ENCODE data around the gene OR13J1. TPM values are rescaled to one million over a fixed set of nuclear protein-coding genes. Genes with fewer than 3 reads are reported as not detected.

The OR13J1 gene
- total RNA-seq, 1 donor from 2014 or later = not detected

DNA sequence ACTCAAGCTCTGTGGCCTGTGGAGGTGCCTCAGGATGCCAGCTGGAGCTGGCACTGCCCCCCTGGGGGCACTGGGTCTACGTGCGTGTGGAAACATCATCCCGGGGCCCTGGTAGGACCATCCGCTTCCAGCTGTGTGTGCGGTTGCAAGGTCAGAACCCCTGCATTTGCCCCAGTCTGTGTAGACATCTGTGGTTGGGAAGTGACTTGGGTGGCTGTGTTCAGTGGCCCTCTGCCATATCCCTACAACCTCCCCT lies 28.6 kb downstream of the OR13J1 start:
- ChIA-PET POLR2A (interaction anchor here (1.2 to 1.4 kb wide), 2 partner anchors 13 to 27 kb away, joined by 3 to 4 read pairs; partner anchors contain the start of genes FAM221B and HINT2), CTCF (interaction anchor here (0.8 to 2.1 kb wide), 3 partner anchors 13 to 1670 kb away, joined by 3 to 10 read pairs (median 4); partner anchors contain the start of gene TMEM8B)
- Mint-ChIP-seq H3K4me1 (peaks cover 56% of the 10 kb centered on the region), H3K36me3 (ENCODE audit: low read depth) (no peaks in the 10 kb centered on the region), H3K4me3 (no peak overlapping the region), H3K27ac (no peak overlapping the region), H3K9me3 (no peaks in the 10 kb centered on the region), H3K27me3 (no peaks in the 10 kb centered on the region)
- TF ChIP-seq, protein P1, sequence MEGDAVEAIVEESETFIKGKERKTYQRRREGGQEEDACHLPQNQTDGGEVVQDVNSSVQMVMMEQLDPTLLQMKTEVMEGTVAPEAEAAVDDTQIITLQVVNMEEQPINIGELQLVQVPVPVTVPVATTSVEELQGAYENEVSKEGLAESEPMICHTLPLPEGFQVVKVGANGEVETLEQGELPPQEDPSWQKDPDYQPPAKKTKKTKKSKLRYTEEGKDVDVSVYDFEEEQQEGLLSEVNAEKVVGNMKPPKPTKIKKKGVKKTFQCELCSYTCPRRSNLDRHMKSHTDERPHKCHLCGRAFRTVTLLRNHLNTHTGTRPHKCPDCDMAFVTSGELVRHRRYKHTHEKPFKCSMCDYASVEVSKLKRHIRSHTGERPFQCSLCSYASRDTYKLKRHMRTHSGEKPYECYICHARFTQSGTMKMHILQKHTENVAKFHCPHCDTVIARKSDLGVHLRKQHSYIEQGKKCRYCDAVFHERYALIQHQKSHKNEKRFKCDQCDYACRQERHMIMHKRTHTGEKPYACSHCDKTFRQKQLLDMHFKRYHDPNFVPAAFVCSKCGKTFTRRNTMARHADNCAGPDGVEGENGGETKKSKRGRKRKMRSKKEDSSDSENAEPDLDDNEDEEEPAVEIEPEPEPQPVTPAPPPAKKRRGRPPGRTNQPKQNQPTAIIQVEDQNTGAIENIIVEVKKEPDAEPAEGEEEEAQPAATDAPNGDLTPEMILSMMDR (IDR thresholded peaks at IDR 0.05) = no peak
- ATAC-seq (ENCODE audit: low read depth) (no peak), DNase-seq (no peak)
- intact Hi-C loops (cut with micrococcal nuclease) = no loop called here

GRCh38 chr9:35840881-35841644 lies 29.1 kb downstream of the OR13J1 start:
- Mint-ChIP-seq H3K27me3 (no peaks in the 10 kb centered on the region), H3K4me1 (peaks cover 53% of the 10 kb centered on the region), H3K36me3 (ENCODE audit: low read depth) (no peaks in the 10 kb centered on the region), H3K4me3 (no peak overlapping the region), H3K27ac (no peak overlapping the region), H3K9me3 (no peaks in the 10 kb centered on the region)
- intact Hi-C loops (cut with micrococcal nuclease) = no loop called here
- ATAC-seq (ENCODE audit: low read depth) (no peak), DNase-seq (no peak)
- ChIA-PET POLR2A (interaction anchor here (1.2 to 1.4 kb wide), 2 partner anchors 12 to 27 kb away, joined by 3 to 4 read pairs; partner anchors contain the start of genes FAM221B and HINT2), CTCF (interaction anchor here (0.8 to 6.0 kb wide), 4 partner anchors 14 to 1669 kb away, joined by 3 to 28 read pairs (median 8); no protein-coding TSS in a partner anchor)
- TF ChIP-seq, protein P1 (IDR thresholded peaks at IDR 0.05) = no peak

GRCh38 chr9:35839926-35840325 lies 30.3 kb downstream of the OR13J1 start:
- no peak overlapping the region for H3K27ac Mint-ChIP-seq
- DNase-seq = no peak
- H3K27me3 Mint-ChIP-seq = no peaks in the 10 kb centered on the region
- H3K4me1 Mint-ChIP-seq = peaks cover 50% of the 10 kb centered on the region
- ChIA-PET CTCF (interaction anchor here (1.5 to 6.0 kb wide), 2 partner anchors 14 to 42 kb away, joined by 6 to 28 read pairs; no protein-coding TSS in a partner anchor), POLR2A (interaction anchor here (0.9 kb wide), 1 partner anchor 11 kb away, joined by 4 read pairs; the partner anchor contains the start of genes FAM221B and TMEM8B)
- intact Hi-C loops (cut with micrococcal nuclease) = no loop called here
- H3K9me3 Mint-ChIP-seq = no peaks in the 10 kb centered on the region
- no peak overlapping the region for H3K4me3 Mint-ChIP-seq
- peak; percentile 51 for ATAC-seq (ENCODE audit: low read depth)
- TF ChIP-seq, protein P1 (IDR thresholded peaks at IDR 0.05) = no peak
- no peaks in the 10 kb centered on the region for H3K36me3 Mint-ChIP-seq (ENCODE audit: low read depth)

DNA sequence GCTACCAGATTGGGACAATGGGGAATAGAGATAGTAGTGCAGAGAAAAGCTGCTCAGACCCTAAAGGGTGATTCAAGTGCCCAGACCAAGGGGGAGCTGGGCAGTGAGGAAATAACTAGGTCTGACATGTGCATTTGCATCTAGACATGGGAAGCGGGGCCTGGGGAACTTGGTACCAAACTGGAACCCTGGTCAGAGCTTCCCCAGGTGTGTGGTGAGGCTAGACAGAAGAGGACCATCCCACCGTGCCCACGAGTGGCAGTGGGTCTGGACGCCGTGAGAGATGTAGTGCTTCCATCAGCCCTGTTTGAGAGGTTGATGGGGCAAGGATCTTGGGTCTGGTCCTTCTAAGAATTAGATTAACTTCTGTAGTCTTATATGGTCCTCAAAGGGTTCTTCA lies 33.6 kb downstream of the OR13J1 start:
- no peaks in the 10 kb centered on the region for H3K27me3 Mint-ChIP-seq

DNA sequence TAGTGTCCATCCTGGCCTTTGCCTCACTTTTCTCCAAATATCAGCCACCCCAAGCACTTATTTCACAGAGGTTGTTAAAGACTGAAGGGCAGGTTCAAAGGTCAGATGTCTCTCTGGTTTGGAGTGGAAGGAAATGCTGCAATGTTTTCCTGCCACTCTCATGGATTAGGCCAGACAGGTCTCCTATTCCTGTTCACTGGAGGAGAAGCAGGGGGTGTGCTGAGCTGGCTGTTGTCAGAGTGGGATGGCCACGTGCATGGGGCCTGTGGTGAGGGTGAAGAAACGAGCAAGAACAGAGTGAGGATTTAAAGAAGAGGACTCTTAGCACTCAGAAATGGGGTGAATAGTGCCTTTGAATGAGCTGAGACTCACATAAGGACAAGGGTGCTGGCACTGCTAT lies 34.4 kb downstream of the OR13J1 start:
- ChIA-PET POLR2A (no interaction called here), CTCF (interaction anchor here (0.7 to 6.0 kb wide), 3 partner anchors 10 to 102 kb away, joined by 3 to 28 read pairs (median 10); no protein-coding TSS in a partner anchor)
- Mint-ChIP-seq H3K27ac (no peak overlapping the region), H3K36me3 (ENCODE audit: low read depth) (no peaks in the 10 kb centered on the region), H3K9me3 (no peaks in the 10 kb centered on the region), H3K27me3 (no peaks in the 10 kb centered on the region), H3K4me3 (no peak overlapping the region), H3K4me1 (peaks cover 39% of the 10 kb centered on the region)
- ATAC-seq (ENCODE audit: low read depth) (no peak), DNase-seq (no peak)
- intact Hi-C loops (cut with micrococcal nuclease) = no loop called here
- TF ChIP-seq, protein P1 (IDR thresholded peaks at IDR 0.05) = no peak

More for the DNA sequence above, 33.6 kb downstream of the OR13J1 start:
- H3K4me1 Mint-ChIP-seq = peaks cover 43% of the 10 kb centered on the region
- H3K27ac Mint-ChIP-seq = no peak overlapping the region
- intact Hi-C loops (cut with micrococcal nuclease) = no loop called here
- H3K36me3 Mint-ChIP-seq (ENCODE audit: low read depth) = no peaks in the 10 kb centered on the region
- ChIA-PET CTCF (interaction anchor here (1.9 to 6.0 kb wide), 2 partner anchors 10 to 46 kb away, joined by 10 to 28 read pairs; no protein-coding TSS in a partner anchor), POLR2A (no interaction called here)
- ATAC-seq (ENCODE audit: low read depth) (no peak), DNase-seq (no peak)
- no peaks in the 10 kb centered on the region for H3K9me3 Mint-ChIP-seq
- TF ChIP-seq, protein P1 (IDR thresholded peaks at IDR 0.05) = no peak
- H3K4me3 Mint-ChIP-seq = no peak overlapping the region
